Umbilical cord (tissue), 2 donors: ENCODE results near the gene EIF2B2. TPM values are rescaled to one million over a fixed set of nuclear protein-coding genes. Genes with fewer than 3 reads are reported as not detected.

Experiments
- DNase-seq: peaks from one replicate; pipeline ENCODE4 v3.0.0-alpha.2; 2015; ENCODE audit warnings: low spot score
- total RNA-seq: library from RNA; depleted of rRNA; stranded (reverse); fragments of >200 nt; gene quantifications from one replicate; pipeline ENCODE4 v1.2.3, GENCODE V29; 2014; ENCODE audit warnings: low replicate concordance; ENCODE audit not compliant: insufficient read depth

EIF2B2 gene
- total RNA-seq: 30.1 TPM

- peak; percentile 99 for DNase-seq
Observed at GRCh38 chr14:75002392-75003249, at the start of gene EIF2B2. Gene EIF2B2, plus strand, starts transcription at chr14:75002921. Its CDS starts 70 bp downstream, at chr14:75002991.

- DNase-seq: no peak
Observed at GRCh38 chr14:74953686-74954085, 49.0 kb upstream of the EIF2B2 start.

DNA sequence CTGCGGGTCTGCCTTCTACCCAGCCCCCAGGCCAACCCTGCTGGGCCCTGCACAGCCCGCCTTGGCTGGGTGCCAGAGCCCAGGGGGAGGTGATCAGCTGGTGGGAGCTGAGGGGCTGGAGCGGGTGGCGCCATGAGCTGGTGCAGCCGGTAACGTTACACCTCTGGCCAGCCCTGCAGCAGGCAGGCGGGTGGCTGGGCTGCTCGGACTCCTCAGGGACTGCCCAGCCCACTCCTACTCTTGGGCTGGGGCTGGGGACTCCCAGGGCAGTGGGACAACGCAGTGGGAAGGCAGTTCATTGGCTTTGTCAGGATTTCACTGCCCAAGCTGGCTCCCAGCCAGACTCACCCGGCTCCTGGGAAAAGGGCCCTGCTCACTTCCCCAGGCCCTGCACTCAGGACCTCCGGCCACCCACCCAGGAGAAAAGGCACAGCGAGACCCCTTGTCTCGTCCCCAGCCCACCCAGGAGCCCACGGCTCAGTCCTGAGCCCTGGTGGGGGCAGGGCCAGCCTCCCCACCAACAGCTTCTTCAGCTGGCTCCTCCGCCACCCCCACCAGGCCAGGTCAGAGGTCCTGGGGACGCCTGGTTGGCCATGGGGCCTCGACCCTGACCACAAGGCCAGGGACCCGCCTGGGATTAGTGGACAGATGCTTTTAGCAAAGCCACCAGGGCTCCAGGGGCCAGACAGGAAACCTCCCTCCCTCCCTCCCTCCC lies 48.3 kb upstream of the EIF2B2 start:
- no peak for DNase-seq

- no peak for DNase-seq
Observed at GRCh38 chr14:74954947-74955228, 47.8 kb upstream of the EIF2B2 start.

DNA sequence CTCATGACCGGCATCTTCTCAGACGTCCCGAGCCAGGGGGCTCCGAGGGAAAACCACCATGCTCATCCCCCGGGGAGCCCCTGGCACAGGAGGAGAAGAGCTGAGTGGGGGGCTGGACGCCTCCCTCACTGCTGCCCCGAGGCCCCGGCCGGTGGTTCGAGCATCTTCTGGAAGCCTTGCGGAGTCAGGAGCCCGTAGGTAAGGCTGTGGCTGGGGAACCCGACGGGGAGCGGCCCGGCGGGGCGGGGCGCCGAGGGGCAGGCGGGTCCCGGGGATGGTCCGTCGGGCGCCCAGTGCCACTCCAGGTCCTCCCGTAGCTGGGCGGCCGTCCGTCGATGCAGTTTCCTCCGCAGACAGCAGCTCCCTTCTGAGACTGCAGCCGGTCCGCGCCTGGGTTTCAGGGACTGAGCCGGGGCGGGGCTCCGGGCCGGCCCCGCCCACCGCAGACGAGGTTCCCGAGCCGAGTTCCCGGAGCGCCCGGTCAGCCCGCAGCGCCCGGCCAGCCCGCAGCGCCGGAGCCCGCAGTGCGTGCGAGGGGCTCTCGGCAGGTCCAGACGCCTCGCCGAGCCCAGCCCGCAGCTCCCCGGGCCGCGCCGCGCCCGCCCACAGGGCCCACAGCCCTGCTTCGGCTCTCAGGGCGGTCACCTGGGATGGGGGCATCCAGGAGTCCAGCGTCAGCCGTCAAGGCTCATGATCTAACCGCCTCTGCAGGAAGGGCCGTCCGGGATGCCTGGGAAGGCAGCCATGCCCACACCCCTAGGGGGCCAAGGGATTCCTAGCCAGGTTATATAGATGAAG lies 47.3 kb upstream of the EIF2B2 start, which contains the start of gene PGF:
Gene PGF (minus strand): TSS at position 369 of the 798 bp plus-strand sequence. CDS start 355 bp downstream, at position 14.
- DNase-seq: peak; percentile 52

DNA sequence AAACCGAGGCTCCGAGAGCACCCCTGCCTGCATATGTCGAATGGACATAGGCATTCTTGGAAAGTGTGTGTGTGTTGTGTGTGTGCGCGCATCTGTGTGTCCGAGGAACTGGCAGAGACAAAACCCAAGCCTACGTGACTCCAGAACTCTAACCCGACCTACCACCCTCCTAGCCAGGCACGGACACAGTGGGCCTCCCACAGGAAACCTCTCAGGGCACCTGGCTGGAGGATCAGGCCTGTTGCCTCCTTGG lies 46.8 kb upstream of the EIF2B2 start:
- DNase-seq: no peak

DNA sequence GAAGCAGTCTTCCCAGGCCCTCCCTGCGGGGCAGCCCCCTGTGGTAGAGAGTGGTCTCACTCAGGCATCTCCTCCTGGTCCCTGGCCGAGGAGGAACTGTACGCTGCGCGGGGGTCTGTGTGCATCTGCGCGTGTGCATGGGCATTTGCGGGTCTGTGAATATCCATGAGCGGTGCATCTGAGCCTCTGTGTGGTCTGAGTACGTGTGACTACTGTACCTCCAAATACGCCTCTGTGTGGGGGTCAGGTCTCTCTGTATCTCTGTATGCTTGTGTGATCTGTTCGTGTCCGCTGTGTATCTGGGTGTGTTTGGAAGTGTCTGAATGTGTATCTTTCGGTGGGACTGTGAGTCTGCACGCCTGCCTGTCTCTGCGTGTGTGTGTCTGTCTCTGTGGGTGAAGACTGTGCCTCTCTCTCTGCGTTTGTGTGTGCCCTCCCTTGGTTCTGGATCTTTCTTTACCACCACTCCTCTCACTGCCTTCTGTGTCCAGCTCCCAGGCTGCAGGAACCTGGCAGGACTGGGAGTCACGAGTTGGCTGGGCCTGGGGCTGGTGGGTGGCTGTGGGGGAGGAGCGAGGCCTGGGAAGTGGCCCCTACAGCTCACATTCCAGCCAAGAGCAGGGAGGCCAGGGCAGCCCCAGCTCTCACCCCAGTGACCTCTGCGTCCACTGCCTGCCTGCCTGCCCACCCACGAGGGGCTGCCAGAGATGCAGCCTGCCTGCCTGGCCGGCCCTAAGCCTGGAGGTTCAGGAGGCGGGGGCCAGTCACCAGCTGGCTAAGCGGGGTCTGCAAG lies 46.2 kb upstream of the EIF2B2 start:
- DNase-seq: no peak

GRCh38 chr14:74959596-74960180 lies 43.0 kb upstream of the EIF2B2 start:
- DNase-seq: no peak

- no peak for DNase-seq
Observed at GRCh38 chr14:74960736-74961135, 42.0 kb upstream of the EIF2B2 start.

DNA sequence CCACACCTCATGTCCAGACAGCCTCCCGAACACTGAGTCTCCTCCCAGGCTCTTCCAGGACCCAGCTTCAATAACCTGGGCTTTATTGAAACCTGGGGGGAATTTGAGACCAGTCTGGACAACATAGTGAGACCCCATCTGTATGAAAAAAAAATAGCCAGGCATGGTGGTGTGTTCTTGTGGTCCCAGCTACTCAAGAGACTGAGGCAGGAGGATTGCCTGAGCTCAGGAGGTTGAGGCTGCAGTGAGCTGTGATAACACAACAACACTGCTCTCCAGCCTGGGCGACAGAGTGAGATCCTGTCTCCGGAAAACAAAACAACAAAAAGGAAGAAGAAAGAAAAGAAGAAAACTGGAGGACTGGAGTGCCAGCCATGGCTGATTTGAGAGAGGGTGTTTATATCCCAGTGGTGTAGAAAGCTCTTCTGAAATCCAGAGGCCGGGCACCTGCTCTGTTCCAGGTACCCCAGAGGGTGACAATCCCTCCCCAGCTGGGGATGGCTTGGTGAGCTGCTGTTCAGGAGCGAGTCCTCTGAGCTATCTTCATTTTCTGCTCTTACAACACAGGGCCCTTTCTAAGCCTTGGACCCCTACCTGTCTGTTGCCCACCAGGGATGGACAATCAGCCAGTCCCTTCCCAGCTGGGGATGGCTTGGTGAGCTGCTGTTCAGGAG lies 41.3 kb upstream of the EIF2B2 start:
- DNase-seq: no peak

GRCh38 chr14:74962046-74962445 lies 40.7 kb upstream of the EIF2B2 start:
- DNase-seq: no peak

DNA sequence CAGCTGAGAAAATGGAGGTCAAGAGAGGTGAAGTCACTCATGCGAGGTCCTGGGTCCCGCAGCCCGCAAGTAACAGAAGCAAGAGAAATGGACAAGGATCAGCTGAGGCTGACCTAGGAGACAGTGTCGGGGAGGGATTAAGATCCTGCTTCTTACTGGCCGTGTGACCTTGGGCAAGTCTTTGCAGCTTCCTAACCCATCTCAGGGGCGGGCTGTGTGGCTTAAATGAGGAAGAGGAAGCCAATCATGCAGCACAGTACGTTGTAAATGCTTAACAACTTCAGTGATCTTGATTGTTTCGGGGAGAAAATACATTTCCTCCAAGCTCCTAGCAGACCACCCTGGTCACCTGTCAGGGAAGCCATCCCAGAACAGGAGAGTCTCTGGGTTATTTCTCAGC lies 40.2 kb upstream of the EIF2B2 start:
- no peak for DNase-seq

GRCh38 chr14:74963178-74963704 lies 39.5 kb upstream of the EIF2B2 start:
- DNase-seq: no peak

DNA sequence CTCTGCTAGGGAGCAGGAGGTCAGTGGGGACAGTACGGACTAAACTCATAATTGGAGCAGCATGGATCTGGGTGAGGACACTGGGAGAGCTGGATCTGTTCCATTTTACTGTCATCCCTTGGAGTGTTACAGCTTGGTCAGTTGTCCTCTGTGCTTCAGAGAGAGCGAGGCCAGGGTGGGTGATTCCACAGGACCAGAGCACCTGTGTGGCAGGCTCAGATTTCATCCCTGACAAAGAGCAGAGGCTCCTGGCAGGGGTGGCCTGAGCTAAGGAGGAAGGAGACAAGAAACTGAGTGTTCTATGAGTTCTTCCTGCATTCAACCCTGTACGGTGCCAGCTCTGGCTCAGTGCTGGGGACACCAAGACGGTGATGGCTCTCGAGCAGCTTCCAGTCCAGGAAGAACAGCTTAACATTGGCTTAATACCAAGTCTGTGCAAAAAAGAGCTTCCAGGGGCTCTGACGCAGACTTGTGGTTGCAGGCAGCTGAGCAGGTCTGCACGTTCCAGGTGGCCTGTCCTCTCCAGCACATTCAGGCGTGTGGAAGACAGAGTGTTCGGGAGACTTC lies 38.9 kb upstream of the EIF2B2 start:
- no peak for DNase-seq

DNA sequence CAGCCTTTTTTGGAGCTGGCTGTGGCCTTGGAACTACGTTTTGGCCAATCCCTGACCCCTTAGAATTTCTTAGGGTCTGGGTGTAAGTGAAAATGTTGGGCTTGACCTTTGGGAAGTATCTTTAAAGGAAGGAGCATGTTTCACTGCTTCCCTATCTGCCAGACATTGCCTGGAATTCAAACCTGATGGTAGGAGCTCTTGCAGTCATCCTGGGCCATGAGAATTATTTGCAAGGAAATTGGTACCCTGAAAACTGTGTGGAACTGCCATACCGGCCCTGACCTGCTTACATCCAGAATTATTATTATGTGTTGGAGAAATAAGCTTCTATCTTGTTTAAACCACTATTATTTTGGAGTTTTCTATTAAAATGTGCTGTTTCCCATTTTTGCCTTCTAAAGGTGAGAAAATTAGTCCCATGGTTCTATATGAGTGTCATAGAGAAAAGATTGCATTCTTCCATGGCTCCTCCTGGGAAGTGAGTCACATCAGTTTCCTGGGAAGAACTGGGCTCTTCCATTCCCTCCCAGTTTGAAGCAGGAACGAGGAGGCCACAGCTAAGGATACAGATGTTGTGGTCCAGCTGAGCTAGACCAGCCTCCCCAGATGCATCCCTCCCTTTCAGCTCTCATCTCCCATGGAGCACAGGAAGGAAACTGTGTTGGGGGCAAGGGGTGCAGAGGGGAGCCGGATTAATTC lies 37.8 kb upstream of the EIF2B2 start:
- no peak for DNase-seq

GRCh38 chr14:74965486-74966153 lies 37.1 kb upstream of the EIF2B2 start:
- no peak for DNase-seq

DNA sequence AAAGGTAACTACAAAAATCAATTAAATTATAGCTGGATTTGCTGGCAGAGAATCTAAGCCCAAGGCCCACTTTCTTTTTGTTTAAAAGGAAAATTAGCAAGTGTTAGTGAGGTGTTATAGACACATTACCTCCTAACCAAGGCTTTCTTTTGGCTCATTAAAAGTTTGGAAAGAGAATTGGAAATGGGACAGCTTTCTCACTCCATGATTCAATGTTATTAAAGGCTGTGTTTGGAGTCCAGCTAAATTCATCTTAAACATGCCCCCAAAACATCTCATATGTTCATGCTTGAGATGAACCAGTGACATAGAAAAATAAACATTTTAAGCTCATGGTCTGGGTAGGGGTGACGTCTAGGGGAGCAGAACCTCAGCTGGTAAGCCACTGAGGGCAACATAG lies 33.9 kb upstream of the EIF2B2 start:
- no peak for DNase-seq

- no peak for DNase-seq
Observed at GRCh38 chr14:74973003-74973653, 29.6 kb upstream of the EIF2B2 start.
